ENCODE results near the gene ANKFY1. TPM values are rescaled to one million over a fixed set of nuclear protein-coding genes. Genes with fewer than 3 reads are reported as not detected.

The ANKFY1 gene
- total and polyA plus RNA-seq, 2 donors (not counting 3 experiments of a cell fraction or from before 2014, with no cell fraction given): 30.6 to 51.1 TPM

- Histone ChIP-seq H3K4me2 (ENCODE audit: insufficient read depth, low read length) (no peak overlapping the region), H3K79me2 (ENCODE audit: control insufficient read depth, insufficient read depth, low read length) (no peaks in the 10 kb centered on the region), H3K9me1 (replicated peaks; ENCODE audit: control insufficient read depth, extremely low read depth, insufficient read depth, low read length) (no peaks in the 10 kb centered on the region), H3K27me3 (ENCODE audit: control insufficient read depth in 2 of 2, insufficient read depth in 2 of 2, low read length in 2 of 2) (no peaks in the 10 kb centered on the region), H4K20me1 (replicated peaks; ENCODE audit: control insufficient read depth, extremely low read depth, insufficient read depth, low read length) (no peaks in the 10 kb centered on the region), H3K9ac (replicated peaks; ENCODE audit: extremely low read depth, insufficient read depth, low read length) (no peak overlapping the region), H2AFZ (ENCODE audit: low read depth, low read length) (no peak overlapping the region), H3K36me3 (ENCODE audit: control insufficient read depth in 2 of 2, extremely low read depth in 1 of 2, insufficient read depth in 2 of 2, low read length in 2 of 2) (peaks cover 5 to 7% of the 10 kb centered on the region in 2 experiments), H3K4me1 (ENCODE audit: control insufficient read depth, extremely low read depth, insufficient read depth, low read length) (peaks cover 17% of the 10 kb centered on the region), H3K4me3 (replicated peaks in 1 of 3; ENCODE audit: insufficient read depth in 1 of 3, low read depth in 1 of 3, low read length in 3 of 3) (no peak overlapping the region), H3K27ac (ENCODE audit: insufficient read depth, low read depth, low read length) (no peak overlapping the region), H3K9me3 (replicated peaks; ENCODE audit: control insufficient read depth, insufficient read depth, low read length) (no peaks in the 10 kb centered on the region)
- ChIA-PET CTCF (interaction anchor here (0.7 to 2.1 kb wide), 6 partner anchors 11 to 187 kb away, joined by 3 to 11 read pairs (median 3); no protein-coding TSS in a partner anchor), POLR2A (no interaction called here)
- no TSS peak for BruUV-seq (replicated peaks)
- FAIRE-seq: no peak
- DNase-seq (ENCODE audit: low read depth, low spot score): no peak
- dilution Hi-C loops (cut with MboI; ENCODE audit: extremely low pct_ligation_motif_present, low sequenced_read_pairs): no loop called here
- no peak for TF ChIP-seq FOS (IDR thresholded peaks at IDR 0.05; ENCODE audit: borderline replicate concordance, insufficient read depth, low read length)
- no peak for TF ChIP-seq CTCF (IDR thresholded peaks at IDR 0.05; ENCODE audit: extremely low read depth in 1 of 2, insufficient read depth in 1 of 2, low read depth in 1 of 2, low read length in 2 of 2)
- TF ChIP-seq MYC (IDR thresholded peaks at IDR 0.05; ENCODE audit: low read depth, low read length): no peak
- TF ChIP-seq EZH2 (IDR thresholded peaks at IDR 0.05; ENCODE audit: borderline replicate concordance, low read depth, low read length, severe bottlenecking): no peak
- TF ChIP-seq POLR2AphosphoS5 (IDR thresholded peaks at IDR 0.05; ENCODE audit: insufficient read depth, low read depth, low read length): no peak
- TF ChIP-seq JUN (IDR thresholded peaks at IDR 0.05; ENCODE audit: borderline replicate concordance, insufficient read depth, insufficient read length, low read depth): no peak
- no peak for TF ChIP-seq POLR2A (IDR thresholded peaks at IDR 0.05; ENCODE audit: low read depth, low read length)
- TF ChIP-seq GATA2 (IDR thresholded peaks at IDR 0.05; ENCODE audit: insufficient read depth, insufficient read length, low read depth, low read length): no peak
- no peak for TF ChIP-seq MAX (IDR thresholded peaks at IDR 0.05; ENCODE audit: insufficient read depth, insufficient read length)
- intact Hi-C loops (cut with micrococcal nuclease): no loop called here
Observed at GRCh38 chr17:4233668-4234258, 30.0 kb downstream of the ANKFY1 start.

Data from endothelial cell of umbilical vein (primary cell).